Measurements from ENCODE around the gene STK32B. TPM values are rescaled to one million over a fixed set of nuclear protein-coding genes. Genes with fewer than 3 reads are reported as not detected.

Gene STK32B
- polyA plus RNA-seq, 1 experiment = 4.3 TPM

DNA sequence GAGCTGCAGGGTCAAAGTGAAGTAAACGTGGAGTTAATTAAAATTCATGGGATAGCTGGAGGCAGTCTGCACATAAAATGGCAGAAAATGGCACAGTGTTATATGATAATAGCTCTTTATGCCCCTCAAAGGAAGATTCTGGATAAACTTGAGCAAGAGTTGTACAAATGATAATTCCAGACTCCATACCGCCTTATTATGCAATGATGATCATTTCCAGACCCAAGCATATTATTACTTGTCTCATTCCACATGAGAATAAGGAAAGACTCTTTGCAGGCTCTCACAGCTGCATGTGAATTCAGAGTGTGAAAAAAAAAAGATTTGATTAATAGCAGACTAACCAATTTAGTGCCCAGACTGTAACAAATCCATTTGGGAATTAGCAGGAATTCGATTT is 105.4 kb downstream of the STK32B start:
- H3K9me3 ChIP-seq (ENCODE audit: control insufficient read depth, insufficient read depth, low read length) = no peaks in the 10 kb centered on the region
- ChIA-PET POLR2A (interaction anchor here (0.6 kb wide), 1 partner anchor 117 kb away, joined by 6 read pairs; no protein-coding TSS in a partner anchor), CTCF (no interaction called here)
- no peak overlapping the region for H3K4me3 ChIP-seq (ENCODE audit: low read depth, low read length)
- DNase-seq (ENCODE audit: low read depth, low spot score) = no peak
- no peak overlapping the region for H3K27ac ChIP-seq (ENCODE audit: low read depth, low read length)
- no peak for TF ChIP-seq CTCF (IDR thresholded peaks at IDR 0.05; ENCODE audit: low read depth, low read length)
- no peaks in the 10 kb centered on the region for H3K27me3 ChIP-seq (ENCODE audit: control insufficient read depth, insufficient read depth, low read length)

- TF ChIP-seq CTCF (IDR thresholded peaks at IDR 0.05; ENCODE audit: low read depth, low read length) = no peak
- CTCF ChIA-PET = interaction anchor here (0.6 kb wide), 1 partner anchor 226 kb away, joined by 3 read pairs; no protein-coding TSS in a partner anchor
- H3K27ac ChIP-seq (ENCODE audit: low read depth, low read length) = no peak overlapping the region
- no peaks in the 10 kb centered on the region for H3K9me3 ChIP-seq (ENCODE audit: control insufficient read depth, insufficient read depth, low read length)
- POLR2A ChIA-PET = no interaction called here
- H3K27me3 ChIP-seq (ENCODE audit: control insufficient read depth, insufficient read depth, low read length) = no peaks in the 10 kb centered on the region
- no peak for DNase-seq (ENCODE audit: low read depth, low spot score)
- no peak overlapping the region for H3K4me3 ChIP-seq (ENCODE audit: low read depth, low read length)
Observed at GRCh38 chr4:5157791-5158770, 106.8 kb downstream of the STK32B start.

DNA sequence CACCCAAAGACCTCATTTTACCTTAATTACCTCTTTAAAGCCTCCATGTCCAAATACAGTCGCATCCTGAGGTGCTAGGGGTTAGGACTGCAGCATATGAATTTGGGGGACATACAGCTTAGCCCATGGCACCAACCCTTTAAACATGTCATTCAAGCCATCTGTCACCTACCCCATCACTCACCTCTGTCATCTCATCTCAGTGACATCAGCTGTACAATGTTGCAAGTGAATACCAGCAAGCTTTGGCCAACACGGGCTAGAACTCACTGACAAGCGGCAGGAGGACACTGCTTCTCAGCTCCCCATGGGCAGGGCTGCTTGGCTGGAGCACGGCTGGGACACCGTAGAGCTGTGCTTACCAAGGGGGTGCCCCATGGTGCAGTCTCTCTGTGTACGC is 107.5 kb downstream of the STK32B start:
- Histone ChIP-seq H3K9me3 (ENCODE audit: control insufficient read depth, insufficient read depth, low read length) (no peaks in the 10 kb centered on the region), H3K27ac (ENCODE audit: low read depth, low read length) (no peak overlapping the region), H3K4me3 (ENCODE audit: low read depth, low read length) (no peak overlapping the region), H3K27me3 (ENCODE audit: control insufficient read depth, insufficient read depth, low read length) (no peaks in the 10 kb centered on the region)
- no peak for TF ChIP-seq CTCF (IDR thresholded peaks at IDR 0.05; ENCODE audit: low read depth, low read length)
- CTCF ChIA-PET = no interaction called here
- no peak for DNase-seq (ENCODE audit: low read depth, low spot score)
- POLR2A ChIA-PET = no interaction called here

DNA sequence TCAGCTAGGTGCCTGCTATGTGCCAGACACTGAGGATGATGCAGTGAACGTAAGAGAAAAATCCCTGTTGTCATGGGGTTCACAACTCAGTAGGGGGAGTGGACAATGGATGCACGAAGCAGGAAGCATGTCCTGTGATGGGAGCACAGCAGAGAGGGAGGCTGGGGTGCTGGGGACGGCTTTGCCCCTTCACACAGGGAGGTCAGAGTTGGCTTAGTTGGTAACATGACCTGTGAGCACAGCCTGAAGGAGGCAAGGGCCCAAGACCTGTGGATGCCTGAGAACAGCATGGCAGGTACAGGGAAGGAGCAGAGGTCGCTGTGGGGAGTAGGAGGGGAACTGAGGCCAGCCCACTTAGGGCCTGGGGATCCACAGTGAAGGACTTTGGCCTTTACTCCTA is 109.4 kb downstream of the STK32B start:
- H3K27me3 ChIP-seq (ENCODE audit: control insufficient read depth, insufficient read depth, low read length) = no peaks in the 10 kb centered on the region
- no peak overlapping the region for H3K4me3 ChIP-seq (ENCODE audit: low read depth, low read length)
- POLR2A ChIA-PET = no interaction called here
- CTCF ChIA-PET = no interaction called here
- H3K9me3 ChIP-seq (ENCODE audit: control insufficient read depth, insufficient read depth, low read length) = no peaks in the 10 kb centered on the region
- no peak for TF ChIP-seq CTCF (IDR thresholded peaks at IDR 0.05; ENCODE audit: low read depth, low read length)
- H3K27ac ChIP-seq (ENCODE audit: low read depth, low read length) = no peak overlapping the region
- DNase-seq (ENCODE audit: low read depth, low spot score) = no peak

DNA sequence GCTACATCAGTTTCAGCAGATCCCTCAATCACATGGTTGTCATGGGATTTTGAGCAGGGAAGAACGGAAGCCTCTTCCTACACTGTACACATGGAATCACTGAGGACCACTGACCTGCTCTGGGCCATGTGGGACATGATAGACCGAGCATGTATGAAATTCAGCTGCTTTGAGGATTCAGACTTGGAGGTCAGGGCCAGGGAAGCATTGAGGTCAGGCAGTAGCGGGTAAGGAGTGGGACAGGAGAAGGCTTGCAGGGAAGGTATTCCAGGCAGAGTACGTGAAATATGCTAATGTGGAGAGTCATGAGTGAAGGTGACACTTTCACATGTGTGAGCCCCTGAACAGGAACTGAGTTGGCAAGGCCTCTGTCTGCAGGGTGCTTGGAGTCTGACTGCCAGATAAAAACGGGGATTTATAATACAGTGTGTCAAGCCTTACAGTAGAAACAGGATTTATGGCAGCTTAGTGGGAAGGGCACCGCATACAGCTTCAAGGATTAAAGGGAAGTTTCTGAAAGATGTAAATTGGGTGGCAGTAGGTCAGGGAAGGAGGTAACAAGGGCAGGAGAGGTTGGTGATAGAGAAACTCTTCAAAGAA is 111.7 kb downstream of the STK32B start:
- ChIA-PET POLR2A (no interaction called here), CTCF (no interaction called here)
- no peak for DNase-seq (ENCODE audit: low read depth, low spot score)
- Histone ChIP-seq H3K4me3 (ENCODE audit: low read depth, low read length) (no peak overlapping the region), H3K27me3 (ENCODE audit: control insufficient read depth, insufficient read depth, low read length) (no peaks in the 10 kb centered on the region), H3K27ac (ENCODE audit: low read depth, low read length) (no peak overlapping the region), H3K9me3 (ENCODE audit: control insufficient read depth, insufficient read depth, low read length) (no peaks in the 10 kb centered on the region)
- no peak for TF ChIP-seq CTCF (IDR thresholded peaks at IDR 0.05; ENCODE audit: low read depth, low read length)

All from AG04450 (cell line).